HG03442 (cell line): Measurements from ENCODE around the gene SMIM31.

Source experiments
- ATAC-seq: cut with Tn5 transposase; IDR thresholded peaks from one replicate; pipeline ENCODE4 v1.9.1; 2021; ENCODE audit warnings: mild to moderate bottlenecking, moderate library complexity; ENCODE audit not compliant: unreplicated experiment

Gene SMIM31

DNA sequence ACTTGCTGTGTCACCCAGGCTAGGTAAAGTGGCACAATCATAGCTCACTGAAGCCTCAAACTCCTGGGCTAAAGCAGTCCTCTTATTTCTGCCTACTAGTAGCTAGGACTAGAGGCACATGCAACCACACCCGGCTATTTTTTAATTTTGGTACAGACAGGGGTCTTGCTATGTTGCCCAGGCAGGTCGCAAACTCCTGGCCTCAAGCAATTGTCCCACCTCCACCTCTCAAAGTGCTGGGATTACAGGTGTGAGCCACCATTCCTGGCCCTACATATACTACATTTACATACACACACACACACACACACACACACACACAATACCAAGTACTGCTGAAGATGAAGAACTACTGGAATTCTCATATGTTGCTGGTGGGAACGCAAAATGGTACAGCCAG lies 26.9 kb downstream of the SMIM31 start:
- no peak for ATAC-seq

- ATAC-seq: no peak
Measured at GRCh38 chr4:164783976-164784375, 30.0 kb downstream of the SMIM31 start.

DNA sequence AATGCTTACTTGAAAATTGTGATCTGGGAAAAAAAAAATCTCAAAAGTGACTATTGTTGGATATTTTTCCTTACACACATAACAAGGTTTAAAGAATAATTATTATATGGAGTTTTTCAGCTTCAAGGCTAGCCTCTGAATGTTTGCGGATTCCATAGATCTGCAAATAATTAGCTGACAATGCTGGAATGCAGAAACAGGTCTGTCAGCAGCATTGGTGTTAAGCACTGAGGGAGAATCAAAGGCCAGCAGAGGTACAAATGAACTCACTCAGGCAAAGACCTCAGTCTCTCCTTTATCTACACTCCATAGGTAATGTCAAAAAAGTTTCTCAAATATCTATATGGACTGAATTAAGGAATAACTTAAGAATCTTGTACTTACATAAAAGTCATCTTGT lies 35.1 kb downstream of the SMIM31 start:
- ATAC-seq: no peak

DNA sequence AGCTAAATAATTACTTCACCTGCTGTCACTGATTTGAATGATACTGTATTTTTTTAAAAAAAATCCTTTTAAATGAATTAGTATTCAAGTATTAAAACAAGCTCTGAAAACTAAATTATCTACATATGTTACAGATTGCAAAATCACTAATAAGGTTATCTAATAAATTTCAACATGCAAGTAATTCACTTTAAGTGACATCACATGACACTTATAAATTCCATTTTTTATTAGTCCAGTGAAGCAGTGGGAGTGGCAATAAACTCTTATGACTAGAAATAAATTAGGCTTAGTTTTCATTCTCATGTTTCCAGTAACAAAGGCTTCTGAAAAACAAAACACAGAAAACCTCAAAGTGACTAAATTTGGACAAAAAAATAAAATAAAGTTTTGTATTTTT lies 36.3 kb downstream of the SMIM31 start:
- ATAC-seq: no peak

DNA sequence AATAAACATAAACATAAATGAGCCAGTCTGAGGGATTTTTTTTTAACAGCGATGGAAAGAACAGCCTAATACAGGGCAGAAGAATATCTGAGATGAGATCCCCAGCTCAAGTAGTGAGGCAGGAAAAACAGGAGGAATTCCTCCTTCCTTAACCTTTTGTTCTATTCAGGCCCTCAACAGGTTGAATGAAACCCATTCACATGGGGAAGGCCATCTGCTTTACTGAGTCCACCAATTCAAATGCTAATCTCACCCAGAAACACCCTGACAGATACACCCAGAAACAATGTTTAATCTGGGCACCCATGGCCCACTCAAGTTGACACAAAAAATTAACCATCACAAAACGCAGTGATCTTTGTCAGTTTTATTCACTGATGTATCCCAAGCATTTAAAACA lies 45.5 kb downstream of the SMIM31 start:
- no peak for ATAC-seq

DNA sequence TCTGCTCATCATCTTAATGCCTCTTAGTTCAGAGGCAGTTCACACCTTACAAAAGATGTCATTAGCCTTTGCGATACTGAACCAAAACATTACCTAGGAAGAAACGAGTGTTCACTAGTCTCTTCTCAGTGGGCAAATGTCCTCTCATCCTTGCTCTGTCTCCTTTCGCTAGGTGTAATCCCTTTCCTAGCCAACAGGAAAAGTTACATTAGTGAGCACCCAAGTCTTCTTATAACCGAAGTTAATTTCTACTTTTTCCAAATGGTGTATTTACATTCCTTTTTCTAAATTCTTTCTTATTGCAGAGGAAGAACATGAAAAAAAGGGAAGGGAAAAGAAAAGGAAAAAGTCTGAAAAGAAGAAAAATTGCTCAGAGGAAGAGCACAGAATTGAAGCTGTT lies 46.9 kb downstream of the SMIM31 start:
- no peak for ATAC-seq

DNA sequence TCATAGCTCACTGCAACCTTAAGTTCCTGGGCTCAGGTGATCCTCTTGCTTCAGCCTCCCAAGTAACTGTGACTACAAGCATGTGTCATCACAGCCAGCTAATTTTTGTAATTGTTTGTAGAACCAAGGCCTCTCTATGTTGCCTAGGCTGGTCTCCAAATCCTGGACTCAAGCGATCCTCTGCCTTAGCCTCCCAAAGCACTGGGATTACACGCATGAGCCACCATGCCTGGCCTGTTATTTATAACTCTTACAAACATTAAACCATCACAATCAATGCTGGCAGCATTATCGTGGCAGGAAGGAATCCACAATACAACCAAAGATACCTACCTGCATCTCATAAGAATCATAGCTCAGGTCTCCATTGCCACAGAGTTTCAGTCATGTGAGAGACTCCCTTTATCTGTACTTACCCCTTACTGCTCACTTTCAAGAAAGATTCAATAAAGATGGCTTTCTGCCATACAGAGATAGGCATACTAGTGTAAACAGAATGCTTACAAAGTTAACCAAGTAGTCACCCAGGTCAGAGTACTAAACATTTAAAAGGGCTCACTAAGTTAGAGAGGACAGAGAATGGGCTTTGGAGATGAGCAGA lies 48.5 kb downstream of the SMIM31 start:
- no peak for ATAC-seq

GRCh38 chr4:164803702-164804101 lies 49.8 kb downstream of the SMIM31 start:
- no peak for ATAC-seq

DNA sequence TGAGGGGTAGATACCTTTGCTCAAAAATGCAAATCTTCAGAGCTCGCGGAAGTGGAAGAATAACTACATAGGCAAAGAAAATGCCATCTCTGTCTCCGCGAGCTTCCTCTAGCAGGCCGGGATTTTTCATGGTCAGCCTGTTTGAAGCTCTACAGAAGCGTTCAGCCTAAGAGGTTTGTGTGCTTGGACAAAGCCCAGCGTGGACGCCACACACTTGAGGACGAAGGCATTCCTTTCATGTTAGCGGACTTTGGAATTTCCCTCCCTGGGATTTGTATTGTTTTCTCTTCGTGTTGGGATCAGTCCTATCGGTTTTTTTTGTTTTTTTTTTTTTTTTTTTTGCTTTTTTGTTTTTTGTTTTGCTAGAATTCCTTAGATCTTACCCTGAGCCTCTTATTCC lies 53.7 kb downstream of the SMIM31 start:
- ATAC-seq: no peak

- ATAC-seq: no peak
Measured at GRCh38 chr4:164813554-164813953, 59.6 kb downstream of the SMIM31 start.

- no peak for ATAC-seq
Measured at GRCh38 chr4:164815711-164816110, 61.8 kb downstream of the SMIM31 start.

- ATAC-seq: no peak
Measured at GRCh38 chr4:164819366-164819765, 65.4 kb downstream of the SMIM31 start.

GRCh38 chr4:164821711-164822110 lies 67.8 kb downstream of the SMIM31 start:
- no peak for ATAC-seq

DNA sequence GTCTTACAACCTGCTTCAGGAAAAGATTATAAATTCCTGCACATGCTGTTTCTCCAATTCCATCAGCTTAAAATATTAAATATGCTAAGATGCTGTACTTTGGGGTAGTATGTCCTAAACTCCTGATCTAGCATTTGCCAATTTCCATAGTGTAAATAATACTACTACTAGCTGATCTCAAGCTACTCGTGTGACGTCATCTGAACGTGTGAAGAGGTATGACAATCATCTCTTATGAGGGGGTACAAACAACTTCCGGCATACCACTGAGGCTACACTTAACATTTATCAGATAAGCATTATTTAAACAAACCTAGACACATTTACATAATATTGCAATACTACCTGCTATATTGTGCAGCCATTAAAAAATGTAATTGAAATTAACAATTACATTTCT lies 70.7 kb downstream of the SMIM31 start:
- no peak for ATAC-seq

DNA sequence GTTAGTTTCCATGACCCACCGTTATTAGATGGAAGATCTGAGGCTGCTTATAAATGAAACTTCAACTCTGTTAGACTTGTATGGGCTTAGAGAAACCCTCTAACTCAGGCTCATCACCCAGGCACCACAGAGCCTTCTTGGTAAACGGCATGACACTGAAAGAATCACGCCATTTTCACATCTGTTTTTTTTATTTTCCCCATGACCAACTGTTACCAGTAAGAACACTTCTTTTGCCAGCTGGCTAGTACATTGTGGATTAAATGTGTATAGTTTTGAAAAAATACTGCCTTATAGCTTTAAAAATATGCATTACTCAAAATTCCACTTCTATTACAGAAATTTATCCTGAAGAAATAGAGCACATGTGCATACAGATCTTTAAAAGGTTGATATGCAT lies 75.0 kb downstream of the SMIM31 start:
- no peak for ATAC-seq

DNA sequence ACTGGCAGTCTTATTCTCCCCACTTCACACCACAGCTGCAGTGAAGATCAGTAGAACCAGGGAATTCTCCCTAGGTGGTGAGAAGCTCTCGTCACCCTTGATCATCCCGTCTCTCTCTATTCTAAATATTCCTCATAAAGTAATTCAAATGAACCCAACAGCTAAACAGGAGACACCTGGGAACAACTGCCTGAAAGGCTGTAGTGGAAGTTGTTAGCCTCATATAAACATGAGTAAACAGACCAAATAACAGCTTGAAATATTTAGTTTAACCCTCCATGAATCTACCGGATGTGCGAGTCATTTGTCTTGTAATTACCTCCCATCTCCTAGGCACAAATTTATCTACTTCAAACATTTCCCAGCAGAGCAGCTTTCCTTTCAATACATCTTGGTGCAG lies 92.6 kb downstream of the SMIM31 start:
- ATAC-seq: no peak

GRCh38 chr4:164847016-164847415 lies 93.1 kb downstream of the SMIM31 start:
- ATAC-seq: no peak

DNA sequence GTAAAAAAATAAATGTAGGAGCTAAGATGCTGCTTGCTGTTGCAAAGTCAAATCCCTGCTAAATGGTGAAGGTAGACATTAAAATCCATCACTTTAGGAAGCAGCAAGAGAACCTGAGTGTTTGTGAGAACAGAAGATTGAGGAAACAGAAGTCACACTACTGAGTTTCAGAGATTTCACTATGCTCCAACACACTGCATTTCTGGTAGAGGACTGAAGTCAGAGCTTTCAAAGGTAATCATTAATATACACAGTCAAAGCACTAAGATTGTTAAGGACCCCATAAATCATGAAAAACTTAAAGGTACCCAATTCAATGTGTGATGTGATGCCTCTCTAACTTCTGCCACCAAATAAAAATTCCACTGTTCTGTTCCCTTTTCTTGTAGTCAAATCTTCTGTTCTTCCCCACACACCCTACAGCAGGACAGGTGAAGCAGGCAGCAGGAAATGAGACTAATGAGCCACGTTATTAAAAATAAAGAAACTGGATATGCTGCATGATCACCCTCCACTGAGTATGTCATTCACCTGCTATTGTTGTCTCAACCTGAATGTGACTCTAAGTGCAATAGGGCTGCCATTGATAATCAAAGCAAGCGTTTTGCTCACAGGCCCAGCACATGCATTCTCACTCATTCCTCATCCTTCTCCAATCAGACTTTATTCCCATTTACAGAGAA lies 94.2 kb downstream of the SMIM31 start:
- ATAC-seq: no peak
